HG02763 (cell line): ENCODE data around the gene TRAF7.

Source experiments
- ATAC-seq: cut with Tn5 transposase; IDR thresholded peaks from one replicate; pipeline ENCODE4 v1.9.1; 2021; ENCODE audit warnings: mild to moderate bottlenecking, moderate library complexity; ENCODE audit not compliant: unreplicated experiment

Gene TRAF7

DNA sequence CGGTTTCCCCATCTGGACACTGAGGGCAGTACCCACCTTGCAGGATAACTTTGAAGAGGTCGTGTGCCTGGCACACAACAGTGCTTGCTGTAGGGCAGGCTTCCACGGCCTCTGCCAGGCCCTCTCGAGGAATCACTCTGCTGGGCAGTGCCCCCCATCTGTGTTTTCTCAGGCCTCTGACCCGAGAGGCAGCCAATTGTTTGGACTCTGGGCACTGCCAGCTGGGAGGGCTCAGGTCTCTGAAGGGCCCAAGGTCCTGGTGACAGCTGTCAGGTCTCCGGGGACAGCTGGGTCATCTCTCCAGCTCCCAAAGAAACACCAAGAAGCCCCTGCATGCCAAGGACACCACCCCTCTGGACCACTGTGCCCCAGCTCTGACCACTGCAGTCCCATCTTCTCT is 8.2 kb upstream of the TRAF7 start:
- ATAC-seq = no peak

DNA sequence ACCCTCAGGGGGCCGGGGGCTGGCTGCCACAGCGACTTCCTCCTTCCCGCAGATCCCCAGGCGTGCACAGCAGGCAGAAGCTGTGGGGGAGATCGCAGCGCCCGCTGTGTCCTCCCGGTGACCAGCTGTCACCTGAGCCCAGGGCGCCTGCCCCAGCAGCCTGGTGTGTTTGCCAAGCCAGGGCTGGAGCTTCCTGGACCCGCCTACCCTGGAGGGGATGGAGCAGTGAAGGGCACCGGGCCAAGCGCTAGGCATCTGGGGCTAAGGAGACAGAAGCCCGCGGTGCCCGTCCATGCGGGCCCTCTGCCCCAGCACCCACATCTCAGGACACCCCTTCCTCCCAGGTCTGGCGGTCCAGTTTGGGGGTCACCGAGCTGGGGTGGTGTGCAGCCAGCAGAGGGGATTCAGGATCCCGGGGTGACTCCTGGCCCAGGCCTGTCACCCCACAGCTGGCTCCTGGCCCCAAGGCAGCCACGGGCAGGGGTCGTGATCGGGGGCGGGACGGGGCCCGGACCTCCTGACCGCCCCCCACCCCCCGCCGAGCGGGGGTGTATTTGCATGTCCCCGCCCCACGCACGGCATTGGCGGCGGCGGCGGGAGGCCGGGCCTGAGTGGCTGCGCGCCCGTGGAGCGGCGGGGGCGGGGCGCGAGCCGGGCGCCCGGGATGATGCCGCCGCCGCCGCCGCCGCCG is 7.5 kb upstream of the TRAF7 start, which contains the start of gene RAB26:
TSS of gene RAB26 (plus strand) at position 645 of the 691 bp plus-strand sequence. CDS start 159 bp downstream, outside the sequence.
- no peak for ATAC-seq

DNA sequence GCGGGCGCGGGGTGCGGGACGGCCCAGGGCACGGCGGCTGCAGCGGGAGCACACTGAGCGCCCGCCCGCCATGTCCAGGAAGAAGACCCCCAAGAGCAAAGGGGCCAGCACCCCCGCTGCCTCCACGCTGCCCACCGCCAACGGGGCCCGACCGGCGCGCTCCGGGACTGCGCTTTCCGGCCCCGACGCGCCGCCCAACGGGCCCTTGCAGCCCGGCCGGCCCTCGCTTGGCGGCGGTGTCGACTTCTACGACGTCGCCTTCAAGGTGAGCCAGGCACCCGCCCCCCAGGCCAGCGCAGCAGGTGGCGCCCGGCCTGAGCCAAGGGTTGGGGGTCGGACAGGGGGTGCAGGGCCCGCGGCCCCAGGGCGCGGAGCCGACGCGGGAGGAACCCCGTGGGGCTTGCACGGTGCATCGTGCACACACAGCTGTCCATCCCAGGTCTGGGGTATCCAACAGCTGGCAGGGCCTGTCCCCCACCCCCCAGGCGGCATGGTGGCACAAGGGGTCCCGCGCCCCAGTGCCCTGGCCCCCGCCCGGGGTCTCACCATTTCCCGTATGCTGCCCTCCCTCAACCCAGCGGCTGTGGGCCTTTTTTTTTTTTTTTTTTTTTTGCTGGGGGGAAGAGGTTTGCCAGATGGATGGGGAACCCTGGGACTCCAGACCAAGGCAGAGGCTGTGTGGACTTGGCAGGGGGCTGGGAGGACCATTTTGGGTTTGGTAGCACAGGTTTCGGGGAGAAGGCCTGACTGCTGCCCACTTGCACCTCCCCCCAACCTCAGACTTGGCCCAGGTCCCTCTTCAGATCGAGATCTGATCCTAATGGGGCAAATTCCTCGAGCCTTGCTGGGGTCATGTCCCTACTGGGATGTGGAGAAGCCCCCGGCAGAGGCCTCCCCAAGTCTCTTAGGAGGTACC is 6.6 kb upstream of the TRAF7 start:
- ATAC-seq = no peak

DNA sequence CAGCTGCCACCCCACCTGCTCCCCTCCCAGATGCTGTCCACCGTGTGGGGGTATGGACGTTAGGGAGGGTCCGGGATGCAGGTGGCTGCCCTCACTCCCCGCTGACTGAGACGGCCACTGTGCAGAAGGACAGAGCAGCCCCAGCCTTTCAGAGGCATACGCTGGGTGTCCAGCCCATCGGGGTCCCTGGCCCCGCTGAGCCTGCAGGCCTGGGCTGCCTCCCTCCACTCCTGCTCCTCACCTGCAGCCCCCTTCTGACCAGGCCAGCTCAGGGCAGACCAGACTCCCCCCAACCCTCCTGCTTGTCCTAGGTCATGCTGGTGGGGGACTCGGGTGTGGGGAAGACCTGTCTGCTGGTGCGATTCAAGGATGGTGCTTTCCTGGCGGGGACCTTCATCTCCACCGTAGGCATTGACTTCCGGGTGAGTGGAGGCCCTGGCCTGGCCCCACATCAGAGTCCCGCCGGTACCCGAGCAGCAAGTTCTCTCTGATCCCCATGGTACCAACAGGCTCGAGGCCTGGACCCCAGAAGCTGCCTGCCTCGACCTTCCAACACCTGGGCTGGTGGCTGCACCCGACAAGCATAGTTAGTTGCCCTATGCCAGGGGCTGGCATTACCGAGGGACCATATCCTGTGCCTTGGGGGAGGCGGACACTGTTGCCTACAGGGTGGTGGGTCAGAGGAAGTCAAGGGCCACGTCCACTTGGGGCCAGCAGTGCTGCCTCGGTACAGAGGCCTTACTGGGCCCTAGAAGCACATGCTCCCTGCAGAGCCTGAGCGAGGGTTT is 5.8 kb upstream of the TRAF7 start:
- no peak for ATAC-seq

DNA sequence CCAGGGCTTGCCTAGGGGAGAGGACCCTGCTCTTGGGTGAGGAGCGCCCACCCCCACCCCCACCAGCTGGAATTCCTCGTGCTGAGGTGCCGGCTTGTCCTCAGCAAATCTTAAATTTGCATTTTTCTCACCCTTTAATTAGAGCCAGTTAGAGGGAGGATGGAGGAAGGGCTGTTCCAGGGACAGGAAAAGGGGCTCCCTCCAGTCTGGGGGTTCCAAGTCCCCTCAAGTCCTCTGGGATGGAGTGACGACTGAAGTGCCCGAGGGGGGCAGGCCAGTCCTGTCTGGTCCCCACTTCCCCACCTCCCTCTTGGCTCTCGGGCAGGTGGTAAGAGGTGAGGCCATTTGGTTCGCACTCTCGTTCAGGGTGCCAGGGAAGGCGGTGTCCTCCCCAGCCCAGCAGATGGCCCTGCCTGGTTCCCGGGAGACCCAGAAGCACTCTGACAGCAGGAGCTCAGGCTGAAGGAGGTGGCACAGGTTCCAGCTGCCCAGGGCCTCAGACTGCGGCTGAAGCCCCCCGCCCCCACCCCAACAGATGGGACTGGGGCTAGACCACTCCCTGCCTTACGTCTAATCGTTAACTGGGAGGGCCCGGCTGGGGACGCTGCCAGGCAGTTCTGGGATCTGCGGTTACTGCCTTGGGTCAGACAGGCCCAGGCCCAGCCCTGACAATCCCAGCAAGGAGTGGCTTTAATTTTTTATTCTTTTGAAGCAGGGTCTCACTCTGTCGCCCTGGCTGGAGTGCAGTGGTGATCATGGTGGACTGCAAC is 5.0 kb upstream of the TRAF7 start:
- ATAC-seq = no peak

DNA sequence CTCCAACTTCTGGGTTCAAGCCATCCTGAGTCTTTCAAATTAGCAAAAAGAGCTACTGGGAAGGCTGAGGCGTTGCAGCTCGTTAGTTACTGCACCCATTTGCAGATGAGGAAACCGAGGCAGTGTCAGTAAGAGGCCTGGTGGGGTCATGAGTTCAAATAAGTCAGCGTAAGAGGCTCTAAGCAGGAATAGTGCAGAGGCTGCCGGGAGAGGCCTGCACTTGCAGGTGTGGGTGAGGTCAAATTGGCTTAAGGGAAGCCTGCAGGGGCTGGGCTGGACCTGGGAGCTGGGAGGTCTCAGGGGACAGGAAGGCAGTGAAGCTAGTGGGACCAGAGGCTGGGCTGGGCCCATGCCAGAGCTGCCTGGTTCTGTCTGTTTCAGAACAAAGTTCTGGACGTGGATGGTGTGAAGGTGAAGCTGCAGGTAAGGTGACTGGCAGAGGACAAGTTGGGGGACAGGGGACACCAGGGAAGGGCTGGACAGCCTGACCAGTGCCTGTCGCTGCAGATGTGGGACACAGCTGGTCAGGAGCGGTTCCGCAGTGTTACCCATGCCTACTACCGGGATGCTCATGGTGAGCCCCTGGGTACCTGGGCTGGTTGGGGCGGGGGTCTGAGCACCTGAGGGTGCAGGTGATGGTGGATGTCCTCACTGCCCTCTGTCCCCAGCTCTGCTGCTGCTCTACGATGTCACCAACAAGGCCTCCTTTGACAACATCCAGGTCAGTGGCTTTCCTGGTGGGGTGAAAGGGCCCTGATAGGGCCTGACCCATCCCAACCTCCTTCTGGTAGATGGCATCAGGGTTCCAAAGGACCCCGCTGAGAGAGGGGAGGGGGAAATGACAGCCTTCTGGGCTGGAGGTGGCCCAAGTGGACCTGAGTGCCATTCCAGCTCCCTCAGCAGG is 4.1 kb upstream of the TRAF7 start:
- ATAC-seq = no peak

DNA sequence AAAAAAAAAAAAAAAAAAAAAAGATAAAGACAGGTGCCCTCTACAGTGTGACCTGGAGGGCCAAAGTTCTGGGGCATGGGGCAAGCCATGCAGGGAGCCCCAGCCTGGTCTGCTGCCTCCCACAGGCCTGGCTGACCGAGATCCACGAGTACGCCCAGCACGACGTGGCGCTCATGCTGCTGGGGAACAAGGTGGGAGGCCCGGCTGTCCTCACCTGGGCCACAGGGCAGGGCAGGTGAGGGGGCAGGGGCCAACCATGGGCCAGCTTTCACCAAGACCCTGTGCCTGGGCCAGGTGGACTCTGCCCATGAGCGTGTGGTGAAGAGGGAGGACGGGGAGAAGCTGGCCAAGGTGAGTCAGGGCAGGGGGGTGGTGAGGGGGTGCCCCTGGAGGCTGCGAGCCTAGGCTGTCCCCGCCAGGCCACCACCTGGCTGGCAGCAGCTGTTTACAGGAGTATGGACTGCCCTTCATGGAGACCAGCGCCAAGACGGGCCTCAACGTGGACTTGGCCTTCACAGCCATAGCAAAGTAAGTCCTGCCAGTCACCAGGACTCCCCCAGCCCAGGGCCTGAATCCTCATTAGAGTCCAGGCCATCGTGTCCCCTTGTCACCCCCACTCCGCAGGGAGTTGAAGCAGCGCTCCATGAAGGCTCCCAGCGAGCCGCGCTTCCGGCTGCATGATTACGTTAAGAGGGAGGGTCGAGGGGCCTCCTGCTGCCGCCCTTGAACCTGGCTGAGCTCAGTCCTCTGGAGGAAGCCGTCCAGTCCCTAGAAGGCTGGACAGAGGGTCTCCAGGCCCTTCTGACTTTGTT is 2.7 kb upstream of the TRAF7 start:
- no peak for ATAC-seq

DNA sequence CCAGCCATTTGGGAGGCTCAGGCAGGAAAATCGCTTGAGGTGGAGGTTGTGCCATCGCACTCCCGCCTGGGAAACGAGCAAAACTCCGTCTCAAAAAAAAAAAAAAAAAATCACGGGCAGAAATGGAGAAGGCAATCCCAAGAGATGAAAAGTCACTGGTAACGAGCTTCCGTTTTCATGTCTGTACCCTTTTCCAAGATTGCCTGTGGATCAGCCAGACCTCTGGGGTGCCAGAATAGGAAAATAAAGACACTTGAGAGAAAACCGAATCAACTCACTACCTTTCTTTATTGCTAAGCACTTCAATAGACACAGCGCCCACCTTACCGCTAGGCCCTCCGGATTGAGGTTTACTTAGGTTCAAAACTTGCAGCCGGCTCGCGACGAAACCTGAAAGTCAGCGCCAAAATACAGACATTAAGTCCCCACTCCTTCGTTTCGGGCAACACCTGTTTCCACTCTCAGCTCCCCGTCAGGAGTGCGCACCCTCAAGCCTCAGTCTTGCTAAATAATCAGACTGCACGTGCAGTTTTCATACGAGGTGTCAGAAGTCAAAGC is 970 bp upstream of the TRAF7 start:
- ATAC-seq = no peak

DNA sequence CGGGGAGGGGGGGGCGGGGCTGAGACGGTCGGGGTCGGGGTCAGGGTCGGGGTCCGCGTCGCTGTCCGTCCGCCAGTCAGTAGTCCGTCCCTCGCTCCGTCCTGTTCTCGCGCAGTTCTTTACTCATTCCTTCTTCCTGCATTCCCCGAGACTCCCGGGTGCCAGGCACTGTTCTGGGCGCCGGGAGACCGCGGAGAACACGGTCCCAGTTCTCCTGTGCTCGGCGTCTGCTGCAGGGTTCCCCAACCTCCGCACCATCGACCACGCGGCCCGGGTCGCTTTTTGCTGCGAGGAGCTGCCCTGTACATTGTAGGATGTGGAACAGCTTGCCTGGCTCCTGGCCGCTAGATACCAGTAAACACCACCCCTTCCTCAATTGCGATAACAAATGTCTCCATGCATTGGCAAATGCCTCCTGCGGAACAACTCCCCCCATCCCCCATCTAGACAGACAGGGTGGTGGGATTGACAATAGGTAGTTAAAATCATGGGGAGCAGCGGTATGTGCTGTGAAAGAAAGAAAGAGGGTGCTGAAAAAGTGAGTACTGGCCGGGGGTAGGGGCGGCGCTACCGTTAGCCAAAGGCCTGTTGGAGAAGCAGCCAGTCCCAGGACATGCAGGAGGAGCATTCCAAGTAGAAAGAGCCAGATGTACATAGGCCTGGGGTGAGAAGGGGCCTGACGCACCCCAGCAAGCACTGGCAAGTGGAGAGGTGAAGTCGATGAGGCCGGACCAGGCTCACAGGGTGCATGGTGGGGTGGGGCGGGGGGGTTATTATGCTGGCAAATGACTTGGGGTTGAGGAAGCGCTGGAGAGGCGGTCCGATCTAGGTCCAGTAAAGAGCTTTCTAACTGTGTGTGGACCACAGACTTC is 631 bp downstream of the TRAF7 start:
- ATAC-seq = no peak

DNA sequence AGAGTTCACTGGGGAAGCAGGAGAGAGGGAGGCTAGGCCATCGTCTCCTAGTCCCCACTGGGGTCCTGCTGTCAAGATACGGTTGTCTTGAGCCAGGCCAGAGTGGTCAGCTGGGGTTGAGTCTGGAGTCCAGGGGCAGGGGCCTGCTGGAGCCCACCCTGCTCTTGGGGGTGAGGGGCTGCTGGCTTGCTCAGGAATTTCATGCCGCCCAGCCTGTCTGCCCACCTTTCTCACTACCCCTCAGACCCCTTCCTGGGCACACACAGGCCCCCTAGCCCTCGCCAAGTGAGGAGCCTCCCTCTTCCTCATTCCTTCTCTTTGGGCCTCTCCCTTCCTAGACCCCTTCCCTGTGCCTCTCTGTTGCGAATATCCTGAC is 1.3 kb downstream of the TRAF7 start:
- no peak for ATAC-seq

DNA sequence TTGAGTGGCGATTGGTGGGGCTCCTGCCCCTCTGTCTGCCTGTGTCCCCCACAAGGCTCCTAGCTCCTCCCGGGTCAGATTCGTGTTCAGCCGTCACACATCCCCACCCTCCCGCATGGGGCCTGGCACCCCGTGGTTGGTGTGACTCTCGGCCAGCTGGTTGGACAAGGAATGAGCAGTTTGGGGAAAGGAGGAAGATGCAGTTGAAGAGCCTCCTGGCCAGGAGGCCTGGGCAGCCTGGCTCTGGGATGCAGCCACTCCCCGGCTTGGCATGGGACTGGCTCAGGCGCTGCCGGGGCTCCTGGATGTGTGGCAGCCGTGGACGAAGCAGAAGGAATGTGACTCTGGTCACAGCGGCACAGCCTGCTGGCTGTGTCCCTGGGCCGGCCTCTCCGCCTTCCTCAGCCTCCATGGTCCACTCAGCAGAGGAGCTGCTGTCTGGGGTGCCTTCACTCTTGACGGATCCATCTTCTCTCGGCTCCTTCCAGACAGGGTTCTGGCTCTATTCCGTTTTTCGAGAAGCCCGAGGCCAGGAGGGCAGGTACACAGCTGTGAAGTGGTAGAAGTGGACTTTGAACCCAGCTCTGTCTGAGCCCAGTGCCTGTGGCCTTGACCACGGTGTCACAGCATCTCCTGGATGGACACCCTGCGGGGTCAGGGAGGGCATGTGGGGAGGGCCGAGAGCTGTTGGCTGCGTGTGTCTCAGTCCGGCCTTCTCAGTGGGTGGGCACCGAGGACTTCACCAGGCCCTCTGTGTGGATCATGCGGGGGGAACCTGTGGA is 2.1 kb downstream of the TRAF7 start:
- ATAC-seq = no peak

DNA sequence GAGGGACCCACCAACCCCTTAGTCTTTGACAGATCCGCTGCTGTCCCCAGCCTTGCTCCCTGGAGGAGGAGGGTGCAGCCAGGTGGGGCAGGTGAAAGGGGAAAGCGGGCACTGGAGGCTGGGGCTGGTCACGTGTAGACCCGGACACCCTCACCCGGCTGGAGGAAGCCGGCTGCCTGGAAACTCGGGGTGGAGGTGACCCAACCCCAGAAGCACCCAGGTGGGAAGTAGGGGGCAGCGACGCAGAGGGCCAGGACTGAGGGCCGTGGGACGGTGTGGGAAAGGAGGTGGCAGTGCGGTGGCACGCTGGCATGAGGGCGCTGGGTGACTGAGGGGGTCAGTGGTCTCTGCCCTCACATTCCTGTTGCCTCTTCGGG is 2.7 kb downstream of the TRAF7 start:
- no peak for ATAC-seq

DNA sequence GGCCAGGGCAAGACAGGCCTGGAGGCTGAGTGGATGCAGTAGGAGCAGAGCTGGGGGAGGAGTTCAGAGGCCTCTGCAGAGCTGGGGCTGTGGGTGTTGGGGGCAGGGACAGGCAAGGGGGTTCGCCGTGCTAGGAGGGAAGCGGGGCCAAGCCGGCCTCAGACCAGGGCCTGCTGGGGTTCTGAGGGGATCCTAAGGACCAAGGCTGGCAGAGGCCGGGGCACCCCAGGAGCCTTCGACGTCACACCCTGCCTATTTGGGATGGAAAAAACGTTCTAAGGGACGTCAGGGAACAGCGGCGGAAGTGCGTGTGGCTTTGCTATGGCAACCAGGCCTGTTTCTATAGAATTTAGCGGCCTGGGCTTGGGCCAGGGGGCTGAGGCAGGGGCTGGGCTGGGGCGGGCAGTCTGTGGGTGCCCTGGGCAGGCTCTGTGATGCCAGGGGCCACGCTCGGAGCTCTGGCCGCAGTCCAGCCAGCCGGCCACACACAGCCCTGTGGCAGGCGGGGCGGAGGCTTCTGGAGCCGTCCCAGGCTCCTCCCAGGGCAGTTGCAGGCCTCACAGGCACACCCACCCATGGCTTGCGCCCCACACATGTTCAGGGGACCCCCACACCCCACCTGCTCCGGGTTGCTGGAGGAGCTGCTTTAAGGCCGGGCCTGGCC is 3.7 kb downstream of the TRAF7 start:
- no peak for ATAC-seq

DNA sequence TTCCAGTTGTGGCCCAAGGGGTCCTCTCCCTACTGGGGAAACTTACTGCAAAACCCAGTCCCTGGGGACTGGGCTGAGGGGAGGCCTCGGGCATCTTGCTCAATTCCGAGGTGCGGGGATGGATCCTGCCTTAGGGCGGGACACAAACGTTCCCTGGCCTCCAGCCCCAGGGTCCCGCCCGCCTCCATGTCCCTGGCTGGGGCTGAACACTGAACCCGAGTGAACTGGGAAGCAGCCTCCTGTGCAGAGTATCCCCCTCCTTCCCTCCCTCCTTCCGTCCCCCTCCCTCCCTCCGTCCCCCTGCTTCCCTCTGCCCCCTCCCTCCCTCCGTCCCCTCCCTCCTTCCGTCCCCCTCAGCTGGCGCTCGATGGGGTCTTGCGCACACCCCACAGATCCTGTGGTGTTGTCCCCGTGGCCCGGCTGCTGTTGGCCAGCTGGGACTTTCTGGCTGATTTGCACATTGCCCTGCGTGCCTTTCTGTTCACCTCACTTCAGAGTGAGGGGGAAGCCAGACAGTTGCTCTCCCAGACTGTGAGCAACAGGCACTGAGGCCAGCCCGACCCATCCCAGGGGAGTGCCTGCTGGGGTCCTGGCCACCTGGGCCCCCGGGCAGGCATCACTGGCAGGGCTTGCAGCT is 5.5 kb downstream of the TRAF7 start:
- ATAC-seq = no peak

DNA sequence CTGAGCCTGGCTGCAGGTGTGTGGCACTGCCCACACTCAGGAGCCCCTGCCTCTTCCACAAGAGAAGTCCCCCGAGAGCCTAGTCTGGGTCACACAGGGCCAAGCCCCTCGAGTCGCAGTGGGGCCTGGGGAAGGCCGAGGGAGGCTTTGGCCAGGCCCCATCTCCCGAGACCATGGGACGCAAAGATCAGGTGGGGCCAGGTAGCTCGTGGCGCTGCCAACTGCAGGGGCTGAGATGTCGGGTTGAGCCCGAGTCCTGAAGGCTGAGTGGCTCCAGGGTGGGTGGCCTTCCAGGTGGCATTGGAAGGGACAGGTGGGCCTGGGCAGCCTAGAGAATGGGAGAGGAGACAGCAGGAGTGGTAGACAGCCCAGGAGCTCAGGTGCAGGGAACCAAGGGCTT is 6.3 kb downstream of the TRAF7 start:
- no peak for ATAC-seq

DNA sequence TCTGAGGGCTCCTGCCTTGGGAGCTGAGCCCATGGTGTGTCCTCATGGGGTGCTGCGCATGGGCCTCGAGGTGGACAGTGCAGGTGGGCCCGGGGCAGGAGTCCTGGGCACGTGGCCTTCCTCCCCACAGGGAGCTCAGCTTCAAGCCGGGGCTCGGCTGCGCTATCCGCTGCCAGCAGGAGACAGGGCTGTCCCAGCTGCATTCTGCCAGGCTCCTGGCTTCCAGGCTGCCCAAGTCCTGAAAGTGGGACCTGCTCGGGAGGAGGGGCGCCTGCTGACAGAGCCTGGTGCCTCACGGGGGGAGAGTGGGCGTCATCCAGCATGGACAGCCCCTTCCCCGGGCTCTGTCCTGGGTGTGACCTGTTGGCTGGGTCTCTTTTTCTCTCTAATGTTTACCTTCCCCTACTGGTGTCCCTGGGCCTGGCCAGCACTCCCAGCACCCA is 7.1 kb downstream of the TRAF7 start:
- ATAC-seq = no peak
